GM12872 (cell line): Measurements from ENCODE around the gene MYO15B.

Experiments used
- CTCF ChIP-seq: IDR thresholded peaks from 3 replicates; pipeline ENCODE4 v1.5.1; 2011; ENCODE audit warnings: low read depth, mild to moderate bottlenecking, low read length, moderate library complexity; ENCODE audit not compliant: insufficient read depth

Gene MYO15B

DNA sequence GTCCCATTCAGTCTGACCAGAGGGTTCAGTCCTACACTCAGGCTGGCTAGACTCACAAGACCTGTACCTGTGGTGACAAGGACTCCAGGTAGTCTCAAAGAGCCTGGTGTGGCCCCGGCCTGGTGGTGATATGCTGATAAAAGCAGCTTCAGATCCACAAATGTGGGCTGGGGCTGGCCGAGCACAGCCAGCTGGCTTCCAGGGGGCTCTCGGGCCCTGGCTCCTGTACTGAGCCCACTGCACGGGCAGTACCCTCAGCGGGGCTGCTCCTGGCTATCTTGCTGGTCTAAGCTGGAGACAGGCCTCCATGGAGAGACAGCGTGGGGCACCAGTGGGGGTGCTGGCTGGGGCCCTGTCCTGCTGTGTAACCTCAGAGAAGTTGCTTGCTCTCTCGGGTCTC, 50.0 kb downstream of the MYO15B start:
- TF ChIP-seq CTCF: no peak

GRCh38 chr17:75638893-75639292, 51.3 kb downstream of the MYO15B start:
- no peak for TF ChIP-seq CTCF

DNA sequence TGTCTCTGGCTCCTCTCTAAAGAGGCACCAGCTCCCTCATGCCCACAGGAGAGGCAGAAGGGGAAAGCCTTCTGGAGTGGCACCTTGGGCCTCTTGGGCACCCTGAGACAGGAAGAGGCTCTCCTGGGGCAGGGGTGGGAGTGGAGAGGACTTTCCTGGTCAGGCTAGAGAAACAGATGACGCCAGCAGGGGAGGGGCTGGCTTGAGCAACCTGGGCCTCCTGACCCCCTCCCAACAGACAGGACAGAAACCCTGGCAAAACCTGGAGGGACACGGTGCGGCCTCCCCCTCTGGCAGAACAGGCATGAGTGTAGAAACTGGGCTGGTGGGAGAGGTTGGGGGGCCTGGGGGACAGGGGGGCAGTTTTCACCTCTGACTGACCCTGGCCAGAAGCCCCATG, 51.7 kb downstream of the MYO15B start:
- no peak for TF ChIP-seq CTCF

GRCh38 chr17:75639771-75640555, 52.4 kb downstream of the MYO15B start:
- 0 out of 3 replicates have a peak, but pooled peaks have one; percentile 7 for TF ChIP-seq CTCF

DNA sequence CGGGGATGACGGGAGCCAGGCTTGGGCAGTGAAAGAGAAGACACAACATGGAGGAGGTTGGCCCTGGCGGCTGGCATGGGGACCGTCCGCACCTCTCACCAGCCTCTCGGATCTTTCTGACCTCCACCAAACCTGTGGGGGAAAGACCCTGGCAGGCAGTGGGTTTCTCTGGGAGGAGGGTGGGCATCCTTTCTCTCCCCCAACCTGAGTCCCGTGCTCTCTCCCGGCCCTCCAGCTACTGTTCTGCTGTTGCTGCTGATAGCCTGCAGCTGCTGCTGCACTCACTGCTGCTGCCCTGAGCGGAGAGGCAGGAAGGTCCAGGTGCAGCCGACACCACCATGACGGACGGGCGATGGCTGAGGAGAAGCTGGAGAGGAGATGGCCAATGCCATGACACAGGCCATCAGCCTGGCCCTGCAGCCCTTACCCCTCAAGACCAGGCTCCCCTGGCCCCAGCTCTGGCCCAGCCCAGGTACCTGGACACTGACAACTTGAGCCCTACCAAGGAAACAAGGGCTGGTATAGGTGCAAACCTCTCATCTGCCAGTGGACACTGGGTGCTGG, 53.0 kb downstream of the MYO15B start:
- no peak for TF ChIP-seq CTCF

GRCh38 chr17:75641343-75641742, 53.7 kb downstream of the MYO15B start:
- TF ChIP-seq CTCF: no peak

GRCh38 chr17:75642182-75642783, 54.7 kb downstream of the MYO15B start:
- TF ChIP-seq CTCF: no peak
